Adipocyte (in vitro differentiated cells): Measurements from ENCODE around the gene ANKRD29.
"Not testable (repeated sequence)": the region's sequence is repeated elsewhere in the genome, so short reads cannot be mapped to it uniquely, and the experiment has no call there.

Experiments
- DNase-seq: peaks from one replicate; pipeline ENCODE4 v3.0.0-alpha.2; 2015; ENCODE audit warnings: low read depth
- H3K27me3 ChIP-seq: replicated peaks from 2 replicates; pipeline ENCODE4 v1.7.0; 2013; ENCODE audit warnings: mild to moderate bottlenecking, low read length, moderate library complexity; ENCODE audit not compliant: control insufficient read depth, insufficient read depth
- H3K36me3 ChIP-seq: 2 replicates; pipeline ENCODE4 v1.7.0; 2013; ENCODE audit warnings: low read length, mild to moderate bottlenecking, moderate library complexity; ENCODE audit not compliant: control insufficient read depth, insufficient read depth, severe bottlenecking
- H3K4me1 ChIP-seq: 2 replicates; pipeline ENCODE4 v1.7.0; 2013; ENCODE audit warnings: mild to moderate bottlenecking, low read length, moderate library complexity; ENCODE audit not compliant: control insufficient read depth, insufficient read depth
- H3K4me3 ChIP-seq: 2 replicates; pipeline ENCODE4 v1.7.0; 2013; ENCODE audit warnings: mild to moderate bottlenecking, low read length, moderate library complexity
- H3K9ac ChIP-seq: 2 replicates; pipeline ENCODE4 v1.7.0; 2013; ENCODE audit warnings: mild to moderate bottlenecking, low read length, moderate library complexity
- H3K9me3 ChIP-seq: 2 replicates; pipeline ENCODE4 v1.7.0; 2013; ENCODE audit warnings: mild to moderate bottlenecking, low read length, moderate library complexity; ENCODE audit not compliant: control insufficient read depth

ANKRD29 gene

DNA sequence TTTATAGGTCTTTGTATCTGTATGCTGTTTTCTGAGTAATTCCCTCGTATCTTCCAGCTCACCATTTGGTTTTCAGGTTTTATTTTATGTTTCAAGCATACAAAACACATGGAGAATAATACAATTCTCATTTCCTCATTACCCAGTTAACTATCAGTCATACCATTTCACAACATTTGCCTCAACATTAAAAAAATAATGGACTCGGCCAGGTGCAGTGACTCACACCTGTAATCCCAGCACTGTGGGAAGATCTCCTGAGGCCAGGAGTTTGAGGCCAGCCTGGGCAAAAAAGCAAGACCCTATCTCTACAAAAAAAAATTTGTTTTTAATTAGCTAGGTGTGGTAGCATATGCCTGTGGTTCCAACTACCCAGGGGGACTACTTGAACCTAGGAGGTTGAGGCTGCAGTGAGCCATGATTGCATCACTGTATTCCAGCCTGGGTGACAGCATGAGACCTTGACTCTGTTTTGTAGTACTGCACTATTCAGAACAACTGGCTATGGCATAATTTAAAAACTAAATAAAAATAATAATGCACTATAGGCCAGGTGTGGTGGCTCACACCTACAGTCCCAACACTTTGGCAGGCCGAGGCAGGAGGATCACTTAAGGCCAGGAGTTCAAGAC lies 96.7 kb downstream of the ANKRD29 start:
- Histone ChIP-seq H3K9me3 (no peaks in the 10 kb centered on the region), H3K36me3 (peaks cover 84% of the 10 kb centered on the region), H3K9ac (no peak overlapping the region), H3K4me3 (no peak overlapping the region), H3K4me1 (peaks cover 29% of the 10 kb centered on the region), H3K27me3 (no peaks in the 10 kb centered on the region)
- no peak for DNase-seq

DNA sequence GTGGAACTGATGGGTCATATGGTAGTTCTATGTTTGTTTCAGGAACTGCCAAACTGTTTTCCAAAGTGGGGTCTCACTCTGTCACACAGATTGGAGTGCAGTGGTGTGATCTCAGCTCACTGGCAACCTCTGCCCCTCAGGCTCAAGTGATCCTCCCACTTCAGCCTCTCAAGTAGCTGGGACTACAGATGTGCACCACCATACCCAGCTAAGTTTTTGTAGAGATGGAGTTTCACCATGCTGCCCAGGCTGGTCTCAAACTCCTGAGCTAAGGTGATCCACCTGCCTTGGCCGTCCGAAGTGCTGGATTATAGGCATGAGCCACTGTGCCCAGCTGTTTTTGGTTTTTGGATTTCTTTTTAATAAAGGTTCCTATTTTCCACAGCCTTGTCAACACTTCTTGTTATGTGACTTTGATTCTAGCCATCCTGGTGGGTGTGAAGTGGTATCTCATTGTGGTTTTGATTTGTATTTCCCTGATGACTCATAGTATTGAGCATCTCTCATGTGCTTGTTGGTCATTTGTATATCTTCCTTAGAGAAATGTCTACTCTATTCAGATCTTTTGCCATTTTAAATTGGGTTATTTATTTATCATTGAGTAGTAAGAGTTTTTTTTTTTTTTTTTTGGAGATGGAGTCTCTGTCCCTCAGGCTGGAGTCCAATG lies 99.2 kb downstream of the ANKRD29 start:
- Histone ChIP-seq H3K27me3 (no peaks in the 10 kb centered on the region), H3K36me3 (peaks cover 89% of the 10 kb centered on the region), H3K4me3 (no peak overlapping the region), H3K4me1 (peaks cover 9% of the 10 kb centered on the region), H3K9me3 (no peaks in the 10 kb centered on the region), H3K9ac (no peak overlapping the region)
- DNase-seq: no peak

DNA sequence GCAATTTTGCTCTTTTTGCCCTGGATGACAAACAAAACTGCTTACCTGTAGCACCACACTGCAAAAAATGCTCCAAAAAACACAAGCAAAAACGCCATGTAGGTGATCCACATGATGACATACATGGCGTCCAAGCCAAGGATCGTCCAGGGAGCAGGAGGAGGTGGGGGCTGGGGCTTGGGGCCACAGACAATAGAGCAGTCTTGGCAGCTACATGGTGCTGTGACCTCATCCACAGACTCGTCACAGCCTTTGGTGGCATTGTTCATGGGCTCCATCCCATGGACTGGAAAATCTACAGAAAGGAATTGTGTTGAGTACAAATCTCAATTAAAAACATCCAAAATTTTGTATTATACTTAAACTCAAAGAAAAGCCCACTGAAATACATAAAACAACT lies 102.5 kb downstream of the ANKRD29 start:
- H3K9me3 ChIP-seq: no peaks in the 10 kb centered on the region
- no peaks in the 10 kb centered on the region for H3K27me3 ChIP-seq
- H3K4me3 ChIP-seq: no peak overlapping the region
- H3K9ac ChIP-seq: no peak overlapping the region
- H3K4me1 ChIP-seq: no peaks in the 10 kb centered on the region
- H3K36me3 ChIP-seq: peaks cover 90% of the 10 kb centered on the region
- no peak for DNase-seq

DNA sequence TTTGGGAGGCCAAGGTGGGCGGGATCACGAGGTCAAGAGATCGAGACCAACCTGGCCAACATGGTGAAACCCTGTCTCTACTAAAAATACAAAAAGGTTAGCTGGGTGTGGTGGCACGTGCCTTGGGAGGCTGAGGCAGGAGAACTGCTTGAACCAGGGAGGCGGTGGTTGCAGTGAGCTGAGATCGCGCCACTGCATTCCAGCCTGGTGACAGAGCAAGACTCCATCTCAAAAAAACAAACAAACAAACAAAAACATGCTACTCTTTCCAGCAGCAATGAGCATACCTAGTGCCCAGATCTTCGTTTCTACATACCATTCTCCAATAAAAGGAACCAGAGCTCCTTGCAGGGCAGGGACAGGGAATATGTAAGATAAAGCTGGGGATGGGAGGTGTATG lies 105.2 kb downstream of the ANKRD29 start:
- not testable (repeated sequence) for H3K4me3 ChIP-seq, H3K9ac ChIP-seq, DNase-seq, H3K27me3 ChIP-seq, H3K9me3 ChIP-seq, H3K4me1 ChIP-seq
- H3K36me3 ChIP-seq: peaks cover 93% of the 10 kb centered on the region

DNA sequence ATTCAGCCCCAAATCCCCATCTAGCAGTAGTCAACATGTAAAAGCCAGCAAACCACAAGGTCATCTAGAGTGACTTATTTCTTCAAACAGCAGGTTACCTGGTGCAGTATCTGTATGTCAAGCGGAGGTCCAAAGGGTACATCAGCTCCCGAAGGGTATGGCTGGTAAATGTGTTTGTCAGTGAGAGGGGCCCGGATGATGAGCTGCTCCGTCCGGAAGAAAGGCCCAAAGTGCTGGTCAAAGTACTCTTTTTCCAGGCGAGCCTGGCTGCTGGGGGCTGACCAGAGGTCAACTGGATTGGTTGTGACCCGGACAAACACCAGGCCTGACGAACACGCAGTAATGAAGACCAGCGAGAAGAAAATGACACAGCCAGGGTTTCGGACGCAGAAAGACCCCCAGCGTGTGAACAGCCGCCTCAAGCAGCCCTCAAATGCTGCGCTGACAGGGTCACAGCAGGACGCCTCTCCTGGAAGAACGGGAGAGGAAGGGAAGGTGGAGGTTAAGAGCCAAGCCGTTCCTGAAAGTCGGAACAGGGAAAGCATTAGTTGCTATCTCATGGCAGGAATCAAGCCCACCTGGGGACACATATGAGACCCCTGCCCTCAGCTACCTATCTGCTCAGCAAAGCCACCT lies 106.4 kb downstream of the ANKRD29 start:
- H3K36me3 ChIP-seq: peaks cover 95% of the 10 kb centered on the region
- H3K9ac ChIP-seq: no peak overlapping the region
- H3K4me1 ChIP-seq: peaks cover 8% of the 10 kb centered on the region

DNA sequence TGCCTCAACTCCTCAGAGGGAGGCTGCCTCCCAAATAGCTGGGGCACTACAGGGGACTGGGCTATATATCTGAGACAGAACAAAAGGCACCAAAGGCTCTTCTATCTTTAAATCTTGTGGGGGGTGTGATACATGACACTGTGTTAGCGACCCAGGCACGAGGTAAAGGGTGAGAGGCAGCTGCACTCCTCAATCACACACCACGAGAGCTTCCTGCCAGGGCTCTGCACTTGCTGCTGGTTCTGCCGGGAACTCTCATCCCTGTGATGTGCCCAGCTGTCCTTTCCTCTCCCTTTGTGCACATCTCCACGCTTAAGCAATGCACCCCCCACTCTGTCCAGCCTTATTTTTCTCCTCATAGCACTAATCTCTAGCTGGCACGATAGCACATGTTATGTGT lies 108.8 kb downstream of the ANKRD29 start:
- H3K9ac ChIP-seq: no peak overlapping the region
- H3K4me3 ChIP-seq: no peak overlapping the region
- no peaks in the 10 kb centered on the region for H3K9me3 ChIP-seq
- peaks cover 87% of the 10 kb centered on the region for H3K36me3 ChIP-seq
- no peaks in the 10 kb centered on the region for H3K27me3 ChIP-seq
- peaks cover 8% of the 10 kb centered on the region for H3K4me1 ChIP-seq
- DNase-seq: no peak

More for the DNA sequence above, 106.4 kb downstream of the ANKRD29 start:
- Histone ChIP-seq H3K27me3 (no peaks in the 10 kb centered on the region), H3K9me3 (no peaks in the 10 kb centered on the region), H3K4me3 (no peak overlapping the region)
- no peak for DNase-seq

DNA sequence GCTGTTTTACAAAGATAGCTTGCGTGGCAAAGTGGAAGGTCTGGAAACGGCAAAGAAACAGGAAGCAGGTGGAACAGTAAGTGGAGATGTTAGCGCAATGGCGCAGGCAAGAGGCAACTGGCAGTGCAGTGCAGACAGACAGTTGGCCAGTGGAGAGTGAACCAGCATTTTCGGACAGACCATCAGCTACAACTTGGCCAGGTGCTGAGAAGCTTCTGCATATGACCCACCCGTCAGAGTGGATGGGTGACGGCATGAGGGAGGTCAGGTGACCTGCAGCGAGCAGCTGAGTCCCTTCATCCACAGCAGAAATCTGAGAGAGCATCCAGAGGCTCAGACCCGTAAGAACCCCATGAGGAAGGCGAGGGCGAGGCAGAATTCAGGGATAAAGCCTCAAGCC lies 110.2 kb downstream of the ANKRD29 start:
- no peak overlapping the region for H3K9ac ChIP-seq
- no peak overlapping the region for H3K4me3 ChIP-seq
- H3K9me3 ChIP-seq: no peaks in the 10 kb centered on the region
- no peak for DNase-seq
- H3K36me3 ChIP-seq: peaks cover 84% of the 10 kb centered on the region
- H3K4me1 ChIP-seq: peaks cover 12% of the 10 kb centered on the region
- H3K27me3 ChIP-seq: no peaks in the 10 kb centered on the region

DNA sequence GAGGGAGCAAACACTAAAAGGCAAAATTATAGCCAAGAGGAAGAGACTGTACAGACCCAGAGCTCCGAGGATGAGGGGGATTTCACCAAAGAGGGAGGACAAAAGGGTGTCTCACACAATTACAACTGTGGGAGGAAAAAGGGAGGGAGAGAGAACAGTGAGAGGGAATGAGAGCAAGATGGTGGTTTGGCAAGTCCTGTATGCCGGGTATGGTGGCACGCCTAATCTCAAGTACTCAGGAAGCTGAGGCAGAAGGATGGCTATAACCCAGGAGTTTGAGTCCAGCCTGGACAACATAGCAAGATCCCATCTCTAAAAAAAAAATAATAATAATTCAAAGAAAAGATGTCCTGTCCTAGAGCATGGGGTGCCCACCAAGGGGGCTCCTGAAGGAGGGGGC lies 110.7 kb downstream of the ANKRD29 start:
- no peak for DNase-seq
- no peaks in the 10 kb centered on the region for H3K27me3 ChIP-seq
- H3K4me3 ChIP-seq: no peak overlapping the region
- no peaks in the 10 kb centered on the region for H3K9me3 ChIP-seq
- no peak overlapping the region for H3K9ac ChIP-seq
- H3K36me3 ChIP-seq: peaks cover 86% of the 10 kb centered on the region
- peaks cover 12% of the 10 kb centered on the region for H3K4me1 ChIP-seq

DNA sequence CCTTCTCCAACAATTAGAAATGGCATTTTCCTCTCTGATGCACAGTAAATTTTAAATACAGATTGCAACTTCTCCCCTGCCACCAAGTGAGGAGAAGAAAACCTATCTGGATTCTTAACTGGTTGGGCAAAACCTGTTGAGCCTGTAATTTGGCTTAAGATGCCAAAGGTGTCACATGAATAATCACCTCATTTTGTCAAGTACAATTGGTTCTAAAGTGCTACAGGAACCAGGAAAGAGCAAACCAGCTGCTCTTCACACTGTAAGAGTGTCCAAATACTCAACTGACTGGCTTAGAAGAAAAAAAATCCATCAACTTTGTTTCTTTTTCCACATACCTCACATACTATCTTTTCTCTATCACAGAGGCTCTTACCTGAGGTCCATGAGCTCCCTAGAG lies 111.8 kb downstream of the ANKRD29 start:
- H3K9ac ChIP-seq: no peak overlapping the region
- no peaks in the 10 kb centered on the region for H3K9me3 ChIP-seq
- H3K27me3 ChIP-seq: no peaks in the 10 kb centered on the region
- H3K4me3 ChIP-seq: no peak overlapping the region
- H3K36me3 ChIP-seq: peaks cover 84% of the 10 kb centered on the region
- H3K4me1 ChIP-seq: peaks cover 12% of the 10 kb centered on the region
- DNase-seq: no peak
